Adipocyte (in vitro differentiated cells): ENCODE results near the gene RPS6KL1.

ENCODE experiments used
- DNase-seq: peaks from one replicate; pipeline ENCODE4 v3.0.0-alpha.2; 2015; ENCODE audit warnings: low read depth
- H3K27me3 ChIP-seq: replicated peaks from 2 replicates; pipeline ENCODE4 v1.7.0; 2013; ENCODE audit warnings: mild to moderate bottlenecking, low read length, moderate library complexity; ENCODE audit not compliant: control insufficient read depth, insufficient read depth
- H3K36me3 ChIP-seq: 2 replicates; pipeline ENCODE4 v1.7.0; 2013; ENCODE audit warnings: low read length, mild to moderate bottlenecking, moderate library complexity; ENCODE audit not compliant: control insufficient read depth, insufficient read depth, severe bottlenecking
- H3K4me1 ChIP-seq: 2 replicates; pipeline ENCODE4 v1.7.0; 2013; ENCODE audit warnings: mild to moderate bottlenecking, low read length, moderate library complexity; ENCODE audit not compliant: control insufficient read depth, insufficient read depth
- H3K4me3 ChIP-seq: 2 replicates; pipeline ENCODE4 v1.7.0; 2013; ENCODE audit warnings: mild to moderate bottlenecking, low read length, moderate library complexity
- H3K9ac ChIP-seq: 2 replicates; pipeline ENCODE4 v1.7.0; 2013; ENCODE audit warnings: mild to moderate bottlenecking, low read length, moderate library complexity
- H3K9me3 ChIP-seq: 2 replicates; pipeline ENCODE4 v1.7.0; 2013; ENCODE audit warnings: mild to moderate bottlenecking, low read length, moderate library complexity; ENCODE audit not compliant: control insufficient read depth

RPS6KL1 gene

GRCh38 chr14:74959596-74960180 lies 36.6 kb upstream of the RPS6KL1 start:
- Histone ChIP-seq H3K9ac (no peak overlapping the region), H3K9me3 (no peaks in the 10 kb centered on the region), H3K36me3 (no peaks in the 10 kb centered on the region), H3K4me1 (peaks cover 11% of the 10 kb centered on the region), H3K27me3 (no peaks in the 10 kb centered on the region), H3K4me3 (no peak overlapping the region)
- DNase-seq: no peak

GRCh38 chr14:74956280-74957072 lies 33.4 kb upstream of the RPS6KL1 start:
- Histone ChIP-seq H3K4me3 (no peak overlapping the region), H3K4me1 (peaks cover 6% of the 10 kb centered on the region), H3K9me3 (no peaks in the 10 kb centered on the region), H3K36me3 (no peaks in the 10 kb centered on the region), H3K27me3 (no peaks in the 10 kb centered on the region), H3K9ac (no peak overlapping the region)
- no peak for DNase-seq

- H3K9ac ChIP-seq: no peak overlapping the region
- H3K9me3 ChIP-seq: no peaks in the 10 kb centered on the region
- H3K36me3 ChIP-seq: no peaks in the 10 kb centered on the region
- no peaks in the 10 kb centered on the region for H3K27me3 ChIP-seq
- H3K4me3 ChIP-seq: peak overlapping the region; percentile 75
- peaks cover 6% of the 10 kb centered on the region for H3K4me1 ChIP-seq
- DNase-seq: no peak
These were observed 32.9 kb upstream of the RPS6KL1 start for GRCh38 chr14:74956027-74956279.

- DNase-seq: peak; percentile 74
These were observed 32.4 kb upstream of the RPS6KL1 start, which contains the start of gene PGF for GRCh38 chr14:74955229-74956026. TSS of gene PGF (minus strand) at chr14:74955597. CDS start at chr14:74955242, 355 bp downstream.

GRCh38 chr14:74954947-74955228 lies 31.8 kb upstream of the RPS6KL1 start:
- Histone ChIP-seq H3K4me3 (peak overlapping the region; percentile 75), H3K4me1 (peaks cover 6% of the 10 kb centered on the region), H3K9ac (peak overlapping the region; percentile 63), H3K36me3 (no peaks in the 10 kb centered on the region), H3K9me3 (no peaks in the 10 kb centered on the region), H3K27me3 (no peaks in the 10 kb centered on the region)
- DNase-seq: no peak

More at GRCh38 chr14:74955229-74956026, 32.4 kb upstream of the RPS6KL1 start, which contains the start of gene PGF:
- Histone ChIP-seq H3K4me1 (peaks cover 6% of the 10 kb centered on the region), H3K27me3 (no peaks in the 10 kb centered on the region), H3K9me3 (no peaks in the 10 kb centered on the region), H3K9ac (peak within 1 kb of the TSS; percentile 63), H3K36me3 (no peaks in the 10 kb centered on the region), H3K4me3 (peak within 1 kb of the TSS; percentile 75)

- peak overlapping the region; percentile 75 for H3K4me3 ChIP-seq
- H3K9me3 ChIP-seq: no peaks in the 10 kb centered on the region
- H3K9ac ChIP-seq: peak overlapping the region; percentile 63
These were observed 31.3 kb upstream of the RPS6KL1 start for GRCh38 chr14:74954232-74954946.

GRCh38 chr14:74953686-74954085 lies 30.6 kb upstream of the RPS6KL1 start:
- no peaks in the 10 kb centered on the region for H3K27me3 ChIP-seq
- DNase-seq: no peak
- H3K36me3 ChIP-seq: no peaks in the 10 kb centered on the region
- no peaks in the 10 kb centered on the region for H3K9me3 ChIP-seq
- no peak overlapping the region for H3K4me3 ChIP-seq
- H3K4me1 ChIP-seq: peaks cover 6% of the 10 kb centered on the region
- no peak overlapping the region for H3K9ac ChIP-seq

More at GRCh38 chr14:74954232-74954946, 31.3 kb upstream of the RPS6KL1 start:
- DNase-seq: no peak
- no peaks in the 10 kb centered on the region for H3K36me3 ChIP-seq
- H3K27me3 ChIP-seq: no peaks in the 10 kb centered on the region
- H3K4me1 ChIP-seq: peaks cover 6% of the 10 kb centered on the region

- Histone ChIP-seq H3K4me3 (no peak overlapping the region), H3K9me3 (no peaks in the 10 kb centered on the region), H3K9ac (no peak overlapping the region), H3K27me3 (no peaks in the 10 kb centered on the region), H3K36me3 (no peaks in the 10 kb centered on the region), H3K4me1 (peaks cover 6% of the 10 kb centered on the region)
- no peak for DNase-seq
These were observed 29.8 kb upstream of the RPS6KL1 start for GRCh38 chr14:74952697-74953484.

GRCh38 chr14:74952180-74952665 lies 29.2 kb upstream of the RPS6KL1 start:
- no peak for DNase-seq
- Histone ChIP-seq H3K9ac (peak overlapping the region; percentile 10), H3K36me3 (no peaks in the 10 kb centered on the region), H3K9me3 (no peaks in the 10 kb centered on the region), H3K4me1 (peaks cover 6% of the 10 kb centered on the region), H3K27me3 (no peaks in the 10 kb centered on the region), H3K4me3 (no peak overlapping the region)

- peak overlapping the region; percentile 10 for H3K9ac ChIP-seq
- no peaks in the 10 kb centered on the region for H3K36me3 ChIP-seq
- H3K4me3 ChIP-seq: no peak overlapping the region
- no peak for DNase-seq
- H3K27me3 ChIP-seq: no peaks in the 10 kb centered on the region
- H3K9me3 ChIP-seq: no peaks in the 10 kb centered on the region
- peaks cover 6% of the 10 kb centered on the region for H3K4me1 ChIP-seq
These were observed 28.6 kb upstream of the RPS6KL1 start for GRCh38 chr14:74951443-74952179.
